Ishikawa (cell line): ENCODE data around the gene FBXW11.
A peak's percentile ranks its signal among the peaks of the same experiment; 100 is the strongest.

Source experiments
- CEBPB ChIP-seq: IDR thresholded peaks from 2 replicates; pipeline ENCODE4 v1.6.1; 2012
- CREB1 ChIP-seq: IDR thresholded peaks from 2 replicates; pipeline ENCODE4 v1.6.1; 2012; ENCODE audit warnings: low read depth
- EGR1 ChIP-seq: IDR thresholded peaks from 2 replicates; pipeline ENCODE4 v1.6.1; 2012
- EP300 ChIP-seq: IDR thresholded peaks from 2 replicates; pipeline ENCODE4 v1.6.1; 2012; ENCODE audit warnings: borderline replicate concordance
- FOXM1 ChIP-seq: IDR thresholded peaks from 2 replicates; pipeline ENCODE4 v1.6.1; 2012; ENCODE audit warnings: low read depth, borderline replicate concordance
- MAX ChIP-seq: IDR thresholded peaks from 2 replicates; pipeline ENCODE4 v1.6.1; 2012
- NFIC ChIP-seq: IDR thresholded peaks from 2 replicates; pipeline ENCODE4 v1.6.1; 2012
- RAD21 ChIP-seq: IDR thresholded peaks from 2 replicates; pipeline ENCODE4 v1.6.1; 2012; ENCODE audit warnings: low read depth
- REST ChIP-seq: IDR thresholded peaks from 2 replicates; pipeline ENCODE4 v1.6.1; 2012; ENCODE audit warnings: low read depth, mild to moderate bottlenecking
- TAF1 ChIP-seq: IDR thresholded peaks from 2 replicates; pipeline ENCODE4 v1.6.1; 2012; ENCODE audit warnings: low read depth, mild to moderate bottlenecking
- TCF12 ChIP-seq: IDR thresholded peaks from 2 replicates; pipeline ENCODE4 v1.6.1; 2012; ENCODE audit warnings: low read depth
- TEAD4 ChIP-seq: IDR thresholded peaks from 2 replicates; pipeline ENCODE4 v1.6.1; 2012
- USF1 ChIP-seq: IDR thresholded peaks from 2 replicates; pipeline ENCODE4 v1.6.1; 2012
- YY1 ChIP-seq: IDR thresholded peaks from 2 replicates; pipeline ENCODE4 v1.6.1; 2012; ENCODE audit warnings: low read depth
- ZBTB7A ChIP-seq: IDR thresholded peaks from 2 replicates; pipeline ENCODE4 v1.6.1; 2012; ENCODE audit warnings: low read depth

FBXW11 gene

GRCh38 chr5:171852255-171852681 is 154.2 kb downstream of the FBXW11 start:
- TF ChIP-seq REST (no peak), USF1 (no peak), YY1 (no peak), CREB1 (no peak), CEBPB (no peak), RAD21 (no peak), ZBTB7A (no peak), EP300 (no peak), NFIC (no peak), MAX (no peak), TEAD4 (no peak)

- TF ChIP-seq CEBPB: no peak
These were observed 155.2 kb downstream of the FBXW11 start for GRCh38 chr5:171851251-171851650.

- TF ChIP-seq TCF12 (no peak), TEAD4 (no peak), RAD21 (peak; percentile 44)
These were observed 156.0 kb downstream of the FBXW11 start for GRCh38 chr5:171850324-171850947.

- TF ChIP-seq TCF12: no peak
- no peak for TF ChIP-seq FOXM1
- no peak for TF ChIP-seq REST
- TF ChIP-seq EGR1: no peak
- TF ChIP-seq TAF1: no peak
- TF ChIP-seq CEBPB: no peak
- TF ChIP-seq NFIC: no peak
- no peak for TF ChIP-seq TEAD4
- TF ChIP-seq MAX: no peak
- no peak for TF ChIP-seq USF1
- no peak for TF ChIP-seq EP300
- no peak for TF ChIP-seq CREB1
- no peak for TF ChIP-seq ZBTB7A
These were observed 156.7 kb downstream of the FBXW11 start for GRCh38 chr5:171849585-171850323.

- TF ChIP-seq TAF1 (no peak), REST (no peak), EGR1 (no peak), TCF12 (no peak), YY1 (no peak), CEBPB (no peak), CREB1 (no peak), ZBTB7A (no peak), FOXM1 (no peak), MAX (no peak), USF1 (no peak), TEAD4 (no peak), NFIC (no peak), RAD21 (no peak), EP300 (no peak)
These were observed 157.4 kb downstream of the FBXW11 start for GRCh38 chr5:171848911-171849520.
